TTC549 (cell line): Measurements from ENCODE around the gene LDLRAD4.

Source experiments
- FAIRE-seq: peaks from 2 replicates; lab custom pipeline; 2012; peaks lifted over from hg19 to GRCh38; lab: Jason Lieb, UNC

LDLRAD4 gene

GRCh38 chr18:13202571-13202970 is 16.0 kb upstream of the LDLRAD4 start:
- no peak for FAIRE-seq

GRCh38 chr18:13206301-13206700 is 12.3 kb upstream of the LDLRAD4 start:
- FAIRE-seq: no peak

- no peak for FAIRE-seq
Measured at GRCh38 chr18:13207294-13207693, 11.3 kb upstream of the LDLRAD4 start.

DNA sequence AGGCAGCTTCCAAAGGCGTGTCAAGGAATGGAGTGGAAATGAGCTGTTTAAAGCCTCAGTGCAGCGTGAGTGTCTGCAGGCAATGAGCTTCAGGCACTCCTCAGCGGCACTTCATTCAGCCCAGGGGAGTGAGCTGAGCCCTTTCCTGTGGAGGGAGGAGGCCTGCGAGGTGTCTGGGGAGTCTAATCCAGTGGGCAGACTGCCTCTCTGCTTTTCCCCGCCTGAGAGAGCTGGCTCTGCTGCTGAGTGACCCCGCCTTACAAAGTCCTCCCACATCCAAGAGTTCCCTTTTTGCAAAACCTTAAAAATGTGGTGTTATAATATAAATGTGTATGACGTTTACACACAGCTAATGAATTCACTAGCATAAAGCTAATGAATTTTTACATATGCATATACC is 7.0 kb upstream of the LDLRAD4 start:
- no peak for FAIRE-seq

GRCh38 chr18:13213036-13213795 is 5.3 kb upstream of the LDLRAD4 start:
- no peak for FAIRE-seq

DNA sequence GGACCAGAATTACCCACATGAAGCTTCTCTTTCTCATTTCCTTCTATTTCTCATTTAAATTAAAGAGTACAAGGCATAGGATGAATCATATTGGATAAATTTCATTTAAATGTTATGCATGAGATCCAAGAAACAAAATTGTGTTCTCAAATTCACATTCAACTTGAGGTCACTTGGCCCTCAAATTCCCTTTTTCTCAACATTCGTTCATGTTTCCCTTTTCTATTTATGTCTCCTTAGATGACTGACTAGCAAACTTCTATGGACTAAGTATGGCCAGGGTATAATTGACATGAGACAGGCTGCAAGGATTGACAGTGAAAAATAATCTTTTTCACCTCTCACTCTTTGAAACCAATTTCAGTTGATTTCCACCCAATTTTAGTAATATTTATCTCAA is 4.0 kb upstream of the LDLRAD4 start:
- FAIRE-seq: no peak

- FAIRE-seq: no peak
Measured at GRCh38 chr18:13216092-13216582, 2.4 kb upstream of the LDLRAD4 start.

DNA sequence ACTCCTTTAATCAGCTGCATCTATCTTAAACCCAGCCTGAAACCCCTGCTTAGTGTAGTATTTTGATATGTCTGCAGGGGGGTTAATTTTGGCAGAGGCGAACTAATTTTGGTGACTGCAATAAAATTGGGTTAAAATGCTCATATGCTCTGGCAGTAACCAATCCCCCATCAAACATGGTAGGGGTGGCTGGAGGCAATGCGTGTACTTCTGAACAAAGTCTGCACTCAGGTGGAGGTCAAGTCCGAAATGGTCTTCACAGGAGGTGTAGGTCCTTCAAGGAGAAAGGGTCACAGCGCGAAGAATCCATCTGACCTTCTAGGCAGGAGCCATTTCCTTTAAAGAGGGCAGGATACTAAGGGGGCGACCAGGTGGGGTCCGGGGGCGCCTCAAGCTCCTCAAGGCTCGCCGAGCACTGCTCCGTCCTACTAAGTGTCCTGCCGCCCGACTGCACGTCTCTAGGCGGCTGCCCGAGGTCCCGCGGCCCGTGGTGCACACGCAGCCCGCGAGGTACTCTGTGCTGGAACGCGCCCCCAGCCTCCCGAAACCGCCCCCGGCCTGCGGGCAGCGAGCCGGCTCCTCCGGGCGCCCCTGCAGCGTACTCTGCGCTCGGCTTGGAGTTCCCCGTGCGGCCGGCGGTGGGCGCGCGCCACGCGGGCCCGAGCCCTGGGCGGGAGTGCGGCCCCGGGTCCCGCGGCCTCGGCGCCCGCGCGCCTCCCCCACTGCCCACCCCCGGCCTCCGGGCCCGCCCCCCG is 1.7 kb upstream of the LDLRAD4 start:
- FAIRE-seq: no peak

DNA sequence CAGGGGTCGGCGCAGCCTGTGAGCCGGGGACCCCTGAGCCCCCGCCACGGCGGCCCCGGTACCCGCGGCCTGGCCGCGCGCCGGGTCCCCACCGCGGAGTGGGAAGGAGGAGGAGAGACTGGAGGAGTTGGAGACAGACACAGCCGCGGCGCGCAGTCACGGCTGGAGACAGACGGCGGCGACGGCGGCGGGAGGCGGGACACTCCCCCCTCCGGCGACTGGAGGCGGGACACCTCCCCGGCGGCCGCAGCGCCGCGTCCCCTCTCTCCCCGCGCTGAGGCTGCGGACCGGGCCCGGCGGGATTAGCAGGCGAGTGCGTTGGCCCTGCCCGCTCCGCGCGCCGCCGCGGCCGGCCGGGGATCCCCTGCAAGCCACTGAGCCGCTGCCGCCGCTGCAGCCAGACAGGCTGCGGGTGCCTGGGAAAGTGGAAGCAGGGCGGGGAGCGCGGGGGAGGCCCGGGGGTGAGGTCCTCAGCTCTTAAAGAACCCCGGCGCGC is 1.0 kb upstream of the LDLRAD4 start:
- FAIRE-seq: no peak

GRCh38 chr18:13217971-13218367 is 591 bp upstream of the LDLRAD4 start:
- no peak for FAIRE-seq

GRCh38 chr18:13218997-13219396 is 437 bp downstream of the LDLRAD4 start:
- FAIRE-seq: no peak

DNA sequence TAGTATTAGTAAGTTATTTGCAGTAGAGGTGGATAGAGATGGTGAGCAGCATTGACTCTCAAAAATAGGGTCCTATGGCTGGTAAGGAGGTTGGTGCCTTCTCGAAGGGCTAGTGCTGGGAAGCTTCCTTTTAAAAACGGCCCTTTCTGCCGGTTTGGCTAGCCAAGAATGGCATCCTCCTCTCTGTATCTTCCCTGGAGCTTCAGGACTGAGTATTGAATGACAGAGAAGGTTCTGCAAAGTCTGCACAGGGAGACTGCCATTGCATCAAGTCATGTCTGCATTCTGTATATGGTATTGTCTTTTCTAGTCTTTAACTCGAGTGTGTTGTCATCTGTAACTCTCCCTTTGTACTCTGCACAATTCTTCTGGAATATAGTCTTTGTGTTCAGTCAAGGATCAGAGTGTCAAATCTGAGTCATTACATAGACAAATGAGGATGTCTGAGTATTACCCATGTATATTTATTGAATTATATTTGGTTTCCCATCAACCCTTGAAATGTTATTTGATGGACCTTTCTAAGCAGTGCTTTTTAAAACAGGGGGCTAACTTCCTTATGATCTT is 1.1 kb downstream of the LDLRAD4 start:
- no peak for FAIRE-seq

DNA sequence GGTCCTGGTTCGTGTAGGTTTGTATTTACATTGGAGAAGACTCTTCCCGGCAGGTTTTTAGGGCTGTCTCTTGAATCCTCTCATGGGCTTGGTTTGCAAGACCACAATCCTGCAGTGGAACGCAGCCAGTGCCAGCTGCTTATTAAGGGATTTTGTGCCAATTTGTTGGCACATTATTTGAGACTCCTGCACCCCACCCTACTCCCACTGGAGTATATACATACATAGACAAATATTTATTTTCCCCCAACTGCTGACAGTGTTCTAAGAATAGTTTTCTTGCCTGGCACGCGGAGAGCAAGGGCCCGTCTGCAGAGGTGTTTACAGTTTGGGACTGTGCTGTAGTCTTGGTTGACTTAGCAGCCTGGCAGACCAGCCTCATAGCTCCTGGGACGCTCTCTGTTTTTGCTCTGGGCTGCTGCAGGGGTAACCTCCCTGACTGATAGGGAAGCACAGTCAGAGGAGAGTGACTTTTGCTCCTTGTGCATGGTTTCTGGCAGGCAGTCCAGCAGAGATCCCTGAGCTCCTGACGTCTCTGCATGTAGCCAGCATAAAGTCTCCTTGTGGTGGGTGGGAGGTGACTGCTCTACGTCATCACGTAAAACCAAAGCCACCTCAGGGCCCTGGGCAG is 1.9 kb downstream of the LDLRAD4 start:
- no peak for FAIRE-seq

DNA sequence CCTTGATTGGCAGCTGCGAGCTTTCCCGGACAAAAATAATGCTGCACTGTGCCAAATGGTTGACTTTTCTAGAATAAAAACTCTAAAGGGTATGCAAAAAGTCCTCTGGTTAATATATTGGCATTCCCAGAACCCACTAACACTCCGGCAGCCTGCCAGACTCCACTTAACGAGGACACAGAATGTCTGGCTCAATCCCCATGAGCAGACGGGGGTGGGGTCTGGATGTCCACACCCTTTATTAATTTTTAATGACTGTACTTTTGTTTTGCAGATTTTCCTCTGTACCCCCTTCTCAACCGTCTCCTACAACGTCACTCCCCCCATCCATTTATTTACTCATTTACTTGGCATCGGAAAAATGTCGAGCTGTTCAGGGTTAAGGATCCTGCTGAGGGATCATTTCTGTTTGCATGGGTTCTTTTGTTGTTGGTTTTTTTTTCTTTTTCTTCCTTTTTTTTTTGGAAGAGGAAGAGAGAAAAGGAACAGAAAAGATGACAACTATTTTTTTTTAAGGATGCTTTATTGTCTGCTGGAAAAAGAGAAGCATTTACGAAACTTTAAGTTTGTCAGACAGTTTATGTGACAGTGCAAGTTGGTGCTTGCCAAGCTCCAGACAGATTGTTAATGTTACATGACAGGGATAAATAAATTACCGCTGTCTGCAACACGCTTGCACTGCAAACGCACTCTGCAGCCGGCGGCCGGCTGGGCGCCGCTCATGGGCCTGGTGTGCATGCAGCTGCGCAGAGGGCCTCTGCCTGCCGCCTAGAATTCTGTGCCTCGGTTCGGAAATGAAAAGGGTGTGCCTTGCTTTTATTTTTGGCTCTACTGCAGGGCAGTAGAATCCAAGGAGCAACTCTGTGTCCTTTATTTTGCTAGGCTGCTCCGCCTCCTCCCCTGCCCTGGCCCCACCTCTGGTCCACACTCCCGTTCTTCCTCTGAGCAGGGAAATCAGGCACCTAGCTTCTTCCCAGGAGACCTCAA is 3.6 kb downstream of the LDLRAD4 start:
- FAIRE-seq: no peak

DNA sequence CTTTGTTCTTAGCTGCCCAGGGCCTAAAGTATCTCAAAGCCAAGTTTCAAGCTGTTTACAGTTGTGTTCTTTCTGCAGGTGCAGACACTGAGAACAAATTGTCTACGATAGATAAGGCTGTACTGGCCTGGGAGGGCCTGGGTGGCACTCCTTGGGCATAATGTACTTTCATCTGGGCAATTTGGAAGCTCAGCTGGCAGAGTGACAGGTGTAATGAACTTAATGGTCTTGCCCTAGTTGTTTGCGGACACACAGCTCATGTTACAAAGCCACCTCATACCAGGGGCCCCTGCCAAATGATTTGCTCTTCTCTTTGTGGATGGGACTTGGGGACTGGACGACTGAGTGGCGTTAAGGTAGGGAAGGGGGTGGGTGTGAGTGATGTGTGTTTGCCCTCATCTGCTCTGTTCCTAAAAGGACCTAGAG is 4.3 kb downstream of the LDLRAD4 start:
- no peak for FAIRE-seq

- FAIRE-seq: no peak
Measured at GRCh38 chr18:13223311-13224143, 5.0 kb downstream of the LDLRAD4 start.

- no peak for FAIRE-seq
Measured at GRCh38 chr18:13225261-13225660, 6.7 kb downstream of the LDLRAD4 start.

DNA sequence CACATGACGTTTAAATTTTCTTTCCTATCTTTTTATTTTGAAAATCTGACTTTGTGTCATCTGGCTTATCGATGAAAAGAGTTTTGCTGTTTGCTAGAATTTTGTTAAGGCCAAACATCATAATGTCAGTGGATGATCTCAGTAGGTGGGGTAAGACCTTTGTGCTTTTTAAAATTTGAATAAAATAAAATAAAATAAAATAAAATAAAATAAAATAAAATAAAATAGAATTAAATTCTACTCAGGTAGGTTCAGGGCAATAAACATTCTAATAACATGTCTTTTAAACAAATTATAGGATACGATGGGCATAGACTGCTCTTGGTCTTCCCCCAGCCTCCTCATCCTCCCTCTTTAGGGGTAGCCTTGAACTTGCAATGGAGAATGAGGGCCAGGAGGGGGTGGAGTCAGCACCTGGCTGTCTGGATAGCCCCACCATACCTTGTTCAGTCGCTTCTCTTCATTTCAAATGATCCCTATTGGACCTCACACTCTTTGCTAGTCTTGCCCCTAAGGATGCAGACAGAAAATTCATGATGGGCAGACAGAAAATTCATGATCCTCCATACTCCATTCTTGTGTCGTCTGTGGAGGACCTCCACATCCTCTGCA is 8.1 kb downstream of the LDLRAD4 start:
- FAIRE-seq: no peak

DNA sequence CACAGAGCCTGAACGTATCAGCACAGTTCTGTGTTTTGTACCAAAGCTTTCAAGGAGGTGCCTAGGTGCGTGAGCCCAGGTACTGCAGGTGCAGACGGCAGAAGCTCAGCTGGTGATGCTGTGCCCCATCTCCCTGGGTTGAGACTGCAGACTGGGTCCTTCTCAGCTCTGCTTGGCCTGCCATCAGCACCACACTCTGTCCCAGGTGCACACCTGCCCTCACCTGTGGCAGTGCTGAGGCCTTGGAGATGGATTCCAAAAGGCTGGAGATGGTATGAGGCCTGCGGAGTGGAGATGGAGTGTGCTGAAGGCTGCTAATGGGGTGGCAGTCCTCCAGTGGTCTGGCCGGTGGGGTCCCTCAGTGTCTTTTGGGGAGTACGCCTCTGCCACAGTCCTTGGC is 9.3 kb downstream of the LDLRAD4 start:
- no peak for FAIRE-seq
